GM10266 (cell line): ENCODE measurements around the gene P2RX1.
"Not testable (repeated sequence)": the region's sequence is repeated elsewhere in the genome, so short reads cannot be mapped to it uniquely, and the experiment has no call there.

Experiments
- DNase-seq: peaks from one replicate; pipeline ENCODE4 v3.0.0; 2012; ENCODE audit errors: extremely low spot score
- TF ChIP-seq, protein P1 (sequence below): IDR thresholded peaks from 2 replicates; pipeline ENCODE4 v1.5.1; 2012; ENCODE audit warnings: mild to moderate bottlenecking, low read depth; ENCODE audit not compliant: control insufficient read depth, insufficient read depth; ENCODE audit errors: missing control alignments

P2RX1 gene

DNA sequence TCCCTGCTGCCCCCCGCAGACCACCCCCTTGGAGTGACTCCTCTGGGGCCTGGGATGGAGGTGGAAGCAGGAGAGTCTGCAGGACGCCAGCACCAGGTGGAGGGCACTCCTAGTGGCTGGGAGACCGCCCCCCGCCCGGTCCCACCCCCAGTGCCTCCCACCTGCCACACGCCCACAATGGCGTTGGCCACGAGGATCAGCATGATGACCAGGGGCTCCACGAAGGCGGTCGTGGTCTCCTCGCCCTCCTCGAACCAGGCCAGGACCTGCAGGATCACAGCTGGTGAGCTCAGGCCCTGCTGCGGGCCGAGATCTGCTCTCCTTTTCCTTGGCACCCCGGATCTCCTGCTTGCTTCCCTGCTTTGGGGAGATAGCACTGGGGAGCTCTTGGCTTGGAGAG lies 35.2 kb upstream of the P2RX1 start:
- TF ChIP-seq, protein P1, sequence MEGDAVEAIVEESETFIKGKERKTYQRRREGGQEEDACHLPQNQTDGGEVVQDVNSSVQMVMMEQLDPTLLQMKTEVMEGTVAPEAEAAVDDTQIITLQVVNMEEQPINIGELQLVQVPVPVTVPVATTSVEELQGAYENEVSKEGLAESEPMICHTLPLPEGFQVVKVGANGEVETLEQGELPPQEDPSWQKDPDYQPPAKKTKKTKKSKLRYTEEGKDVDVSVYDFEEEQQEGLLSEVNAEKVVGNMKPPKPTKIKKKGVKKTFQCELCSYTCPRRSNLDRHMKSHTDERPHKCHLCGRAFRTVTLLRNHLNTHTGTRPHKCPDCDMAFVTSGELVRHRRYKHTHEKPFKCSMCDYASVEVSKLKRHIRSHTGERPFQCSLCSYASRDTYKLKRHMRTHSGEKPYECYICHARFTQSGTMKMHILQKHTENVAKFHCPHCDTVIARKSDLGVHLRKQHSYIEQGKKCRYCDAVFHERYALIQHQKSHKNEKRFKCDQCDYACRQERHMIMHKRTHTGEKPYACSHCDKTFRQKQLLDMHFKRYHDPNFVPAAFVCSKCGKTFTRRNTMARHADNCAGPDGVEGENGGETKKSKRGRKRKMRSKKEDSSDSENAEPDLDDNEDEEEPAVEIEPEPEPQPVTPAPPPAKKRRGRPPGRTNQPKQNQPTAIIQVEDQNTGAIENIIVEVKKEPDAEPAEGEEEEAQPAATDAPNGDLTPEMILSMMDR, result no peak
- no peak for DNase-seq

- no peak for DNase-seq
- TF ChIP-seq, protein P1, result no peak
Observed at GRCh38 chr17:3951003-3951402, 34.7 kb upstream of the P2RX1 start.

GRCh38 chr17:3950584-3950983 lies 34.3 kb upstream of the P2RX1 start:
- no peak for DNase-seq
- TF ChIP-seq, protein P1, result no peak

DNA sequence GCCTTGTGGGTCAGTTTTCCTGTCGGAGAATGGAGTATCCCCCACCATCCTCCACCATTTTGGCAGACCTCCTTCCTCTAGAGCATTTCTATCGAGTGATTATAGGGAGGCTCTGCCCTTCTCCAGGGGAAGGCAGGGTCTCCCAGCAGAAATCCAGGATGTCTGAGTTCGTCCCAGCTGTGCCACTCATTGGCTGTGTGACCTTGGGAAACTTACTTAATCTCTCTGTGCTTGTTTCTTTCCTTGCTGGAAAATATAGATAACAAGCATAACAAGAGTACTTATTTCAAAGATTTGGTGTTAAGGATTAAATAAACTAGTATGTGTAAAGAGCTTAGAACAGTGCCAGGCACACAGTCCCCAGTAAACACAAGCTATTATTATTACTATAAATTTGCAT lies 33.2 kb upstream of the P2RX1 start:
- DNase-seq, result no peak
- TF ChIP-seq, protein P1, result no peak

GRCh38 chr17:3948551-3948950 lies 32.3 kb upstream of the P2RX1 start:
- not testable (repeated sequence) for DNase-seq

DNA sequence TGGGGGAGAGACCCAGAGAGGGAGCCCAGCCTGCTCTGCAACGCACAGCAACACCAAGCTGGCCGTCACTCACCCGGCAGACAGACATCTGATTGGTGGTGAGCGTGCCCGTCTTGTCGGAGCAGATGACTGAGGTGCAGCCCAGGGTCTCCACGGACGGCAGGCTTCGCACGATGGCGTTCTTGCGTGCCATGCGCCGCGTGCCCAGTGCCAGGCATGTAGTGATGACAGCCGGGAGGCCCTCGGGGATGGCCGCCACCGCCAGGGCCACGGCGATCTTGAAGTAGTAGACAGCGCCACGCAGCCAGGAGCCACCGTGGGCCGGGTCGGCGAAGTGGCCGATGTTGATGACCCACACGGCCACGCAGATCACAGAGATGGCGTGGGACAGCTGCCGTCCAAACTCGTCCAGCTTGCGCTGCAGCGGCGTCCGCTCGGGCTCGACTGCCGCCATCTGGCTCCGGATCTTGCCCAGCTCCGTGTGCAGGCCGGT lies 31.1 kb upstream of the P2RX1 start:
- DNase-seq, result no peak
- TF ChIP-seq, protein P1, result no peak

DNA sequence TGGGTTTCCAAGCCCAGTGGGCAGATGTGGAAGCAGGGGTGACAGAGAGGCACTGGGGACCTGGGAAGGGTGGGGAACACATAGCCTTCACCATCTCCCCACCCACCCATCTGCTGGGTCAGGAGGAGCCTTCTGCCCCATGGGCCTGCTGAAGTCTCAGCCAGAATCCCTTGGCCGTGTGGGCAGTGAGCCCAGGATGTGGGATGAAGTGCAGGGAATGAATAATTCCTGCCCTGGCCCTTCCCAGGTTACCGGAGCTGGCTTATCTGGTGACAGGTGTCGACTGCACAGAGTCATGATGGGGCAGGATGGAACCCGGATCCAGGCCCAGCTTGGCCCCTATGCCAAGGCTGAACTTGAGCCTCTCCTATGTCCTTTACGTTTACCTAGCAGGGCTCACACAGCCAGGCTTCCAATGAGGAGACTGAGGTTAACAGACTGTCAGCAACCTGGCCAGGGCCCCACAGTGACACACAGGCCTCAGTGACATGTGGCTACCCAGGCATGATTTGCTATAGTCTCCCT lies 30.5 kb upstream of the P2RX1 start:
- no peak for DNase-seq
- TF ChIP-seq, protein P1, result no peak

GRCh38 chr17:3944485-3945388 lies 28.5 kb upstream of the P2RX1 start:
- DNase-seq, result peak; percentile 88

More at GRCh38 chr17:3944485-3945388, 28.5 kb upstream of the P2RX1 start:
- TF ChIP-seq, protein P1, result no peak
